Central memory CD8-positive, alpha-beta T cell (primary cell): ENCODE results near the gene BBX.

Experiments used
- ATAC-seq: fragments of 150-1000 bp; cut with Tn5 transposase; replicated peaks from 2 replicates; pipeline ENCODE4 v1.10.0; 2022; ENCODE audit warnings: mild to moderate bottlenecking, moderate FRiP score, moderate number of reproducible peaks; ENCODE audit not compliant: poor library complexity, severe bottlenecking; ENCODE audit errors: extremely low read depth
- DNase-seq, 2 donors: peaks; one replicate each; pipeline ENCODE4 v3.0.0; 2021; ENCODE audit warnings: low spot score in 2 of 2
- H3K27ac Mint-ChIP-seq: one replicate; pipeline ENCODE4 v1.8.0; 2022; ENCODE audit warnings: low read depth, mild to moderate bottlenecking, moderate library complexity, mixed read lengths
- H3K27me3 Mint-ChIP-seq: one replicate; pipeline ENCODE4 v1.8.0; 2022; ENCODE audit warnings: mixed read lengths
- H3K36me3 Mint-ChIP-seq: one replicate; pipeline ENCODE4 v1.8.0; 2022; ENCODE audit warnings: mild to moderate bottlenecking, moderate library complexity, mixed read lengths; ENCODE audit not compliant: insufficient read depth
- H3K4me1 Mint-ChIP-seq: one replicate; pipeline ENCODE4 v1.8.0; 2022; ENCODE audit warnings: mixed read lengths
- H3K4me3 Mint-ChIP-seq: one replicate; pipeline ENCODE4 v1.8.0; 2022; ENCODE audit warnings: mild to moderate bottlenecking, moderate library complexity, mixed read lengths
- H3K9me3 Mint-ChIP-seq: one replicate; pipeline ENCODE4 v1.8.0; 2022; ENCODE audit warnings: mixed read lengths

The BBX gene

GRCh38 chr3:107794664-107795443, 272.1 kb downstream of the BBX start:
- H3K36me3 Mint-ChIP-seq: peaks cover 41% of the 10 kb centered on the region
- no peak overlapping the region for H3K4me3 Mint-ChIP-seq
- DNase-seq (no peak), ATAC-seq (no peak)
- peaks cover 29% of the 10 kb centered on the region for H3K4me1 Mint-ChIP-seq
- no peak overlapping the region for H3K27ac Mint-ChIP-seq
- H3K9me3 Mint-ChIP-seq: no peaks in the 10 kb centered on the region
- no peaks in the 10 kb centered on the region for H3K27me3 Mint-ChIP-seq

- no peaks in the 10 kb centered on the region for H3K9me3 Mint-ChIP-seq
- no peak for ATAC-seq
These were observed 272.8 kb downstream of the BBX start for GRCh38 chr3:107795514-107796094.

GRCh38 chr3:107796791-107797190, 274.0 kb downstream of the BBX start:
- no peak overlapping the region for H3K4me3 Mint-ChIP-seq
- H3K27me3 Mint-ChIP-seq: no peaks in the 10 kb centered on the region
- H3K9me3 Mint-ChIP-seq: no peaks in the 10 kb centered on the region
- ATAC-seq: peak; percentile 68
- H3K36me3 Mint-ChIP-seq: peaks cover 41% of the 10 kb centered on the region
- H3K4me1 Mint-ChIP-seq: peaks cover 21% of the 10 kb centered on the region
- no peak for DNase-seq
- no peak overlapping the region for H3K27ac Mint-ChIP-seq

More at GRCh38 chr3:107795514-107796094, 272.8 kb downstream of the BBX start:
- H3K4me1 Mint-ChIP-seq: peaks cover 21% of the 10 kb centered on the region
- H3K27me3 Mint-ChIP-seq: no peaks in the 10 kb centered on the region
- H3K27ac Mint-ChIP-seq: peak overlapping the region; percentile 45
- DNase-seq: no peak
- peaks cover 39% of the 10 kb centered on the region for H3K36me3 Mint-ChIP-seq
- no peak overlapping the region for H3K4me3 Mint-ChIP-seq

GRCh38 chr3:107797586-107797985, 274.8 kb downstream of the BBX start:
- no peaks in the 10 kb centered on the region for H3K27me3 Mint-ChIP-seq
- ATAC-seq (no peak), DNase-seq (no peak)
- H3K27ac Mint-ChIP-seq: no peak overlapping the region
- H3K9me3 Mint-ChIP-seq: no peaks in the 10 kb centered on the region
- H3K4me3 Mint-ChIP-seq: no peak overlapping the region
- H3K4me1 Mint-ChIP-seq: peaks cover 21% of the 10 kb centered on the region
- H3K36me3 Mint-ChIP-seq: peaks cover 40% of the 10 kb centered on the region

GRCh38 chr3:107798381-107798780, 275.6 kb downstream of the BBX start:
- Mint-ChIP-seq H3K27ac (no peak overlapping the region), H3K4me3 (no peak overlapping the region), H3K27me3 (no peaks in the 10 kb centered on the region), H3K36me3 (peaks cover 43% of the 10 kb centered on the region), H3K4me1 (peaks cover 21% of the 10 kb centered on the region), H3K9me3 (no peaks in the 10 kb centered on the region)
- no peak for DNase-seq
- no peak for ATAC-seq

GRCh38 chr3:107800710-107801109, 277.9 kb downstream of the BBX start:
- H3K36me3 Mint-ChIP-seq: peaks cover 58% of the 10 kb centered on the region
- no peak overlapping the region for H3K4me3 Mint-ChIP-seq
- no peak for DNase-seq
- H3K27ac Mint-ChIP-seq: peak overlapping the region; percentile 22
- ATAC-seq: no peak
- H3K4me1 Mint-ChIP-seq: peaks cover 8% of the 10 kb centered on the region
- no peaks in the 10 kb centered on the region for H3K9me3 Mint-ChIP-seq
- H3K27me3 Mint-ChIP-seq: no peaks in the 10 kb centered on the region

- ATAC-seq (no peak), DNase-seq (no peak)
- Mint-ChIP-seq H3K4me1 (no peaks in the 10 kb centered on the region), H3K27ac (no peak overlapping the region), H3K27me3 (no peaks in the 10 kb centered on the region), H3K9me3 (no peaks in the 10 kb centered on the region), H3K36me3 (peaks cover 71% of the 10 kb centered on the region), H3K4me3 (no peak overlapping the region)
These were observed 280.4 kb downstream of the BBX start for GRCh38 chr3:107803170-107803569.

GRCh38 chr3:107806021-107806420, 283.3 kb downstream of the BBX start:
- Mint-ChIP-seq H3K27me3 (no peaks in the 10 kb centered on the region), H3K4me1 (peaks cover 8% of the 10 kb centered on the region), H3K4me3 (no peak overlapping the region), H3K36me3 (peaks cover 60% of the 10 kb centered on the region), H3K9me3 (no peaks in the 10 kb centered on the region), H3K27ac (no peak overlapping the region)
- DNase-seq (no peak), ATAC-seq (no peak)

- no peak for ATAC-seq
- Mint-ChIP-seq H3K27me3 (no peaks in the 10 kb centered on the region), H3K4me1 (peaks cover 8% of the 10 kb centered on the region), H3K36me3 (peaks cover 57% of the 10 kb centered on the region), H3K4me3 (no peak overlapping the region), H3K9me3 (no peaks in the 10 kb centered on the region), H3K27ac (no peak overlapping the region)
- no peak for DNase-seq
These were observed 283.8 kb downstream of the BBX start for GRCh38 chr3:107806536-107806935.

- Mint-ChIP-seq H3K27me3 (no peaks in the 10 kb centered on the region), H3K9me3 (no peaks in the 10 kb centered on the region), H3K36me3 (peaks cover 31% of the 10 kb centered on the region), H3K27ac (no peak overlapping the region), H3K4me1 (peaks cover 8% of the 10 kb centered on the region), H3K4me3 (no peak overlapping the region)
- ATAC-seq (no peak), DNase-seq (no peak)
These were observed 287.7 kb downstream of the BBX start for GRCh38 chr3:107810171-107811071.

GRCh38 chr3:107813026-107813425, 290.3 kb downstream of the BBX start:
- Mint-ChIP-seq H3K36me3 (peaks cover 11% of the 10 kb centered on the region), H3K27ac (peak overlapping the region; percentile 72), H3K27me3 (no peaks in the 10 kb centered on the region), H3K4me1 (peaks cover 8% of the 10 kb centered on the region), H3K9me3 (no peaks in the 10 kb centered on the region), H3K4me3 (no peak overlapping the region)
- DNase-seq (no peak), ATAC-seq (no peak)

- Mint-ChIP-seq H3K27me3 (peaks cover 16% of the 10 kb centered on the region), H3K9me3 (no peaks in the 10 kb centered on the region), H3K4me1 (no peaks in the 10 kb centered on the region), H3K27ac (no peak overlapping the region), H3K4me3 (no peak overlapping the region), H3K36me3 (no peaks in the 10 kb centered on the region)
- ATAC-seq (no peak), DNase-seq (no peak)
These were observed 293.3 kb downstream of the BBX start for GRCh38 chr3:107816107-107816506.
